Endothelial cell of umbilical vein (primary cell): ENCODE measurements around the gene ADRA2C. TPM values are rescaled to one million over a fixed set of nuclear protein-coding genes. Genes with fewer than 3 reads are reported as not detected.

Experiments
- BruUV-seq: library from RNA; stranded (reverse); fragments of 400-500 nt; replicated peaks from 2 replicates; lab custom pipeline; 2021; lab: Mats Ljungman, UMichigan
- CTCF ChIA-PET: fragments of 300-600, 350-600 bp; sonication (Branson Sonifier 250); formaldehyde crosslinking; loops from one replicate; lab custom pipeline; 2021; ENCODE audit warnings: antibody characterized with exemption, inconsistent platforms; lab: Charles Lee
- POLR2A ChIA-PET: fragments of 300-600, 350-600 bp; sonication (Branson Sonifier 250); formaldehyde crosslinking; loops from one replicate; lab custom pipeline; 2021; ENCODE audit warnings: antibody characterized with exemption, inconsistent platforms; lab: Charles Lee
- DNase-seq: peaks from one replicate; pipeline ENCODE4 v3.0.0-alpha.2; 2011; ENCODE audit warnings: low read depth, low spot score
- FAIRE-seq: peaks from 2 replicates; lab custom pipeline; 2011; peaks lifted over from hg19 to GRCh38; lab: Jason Lieb, UNC
- H2AFZ ChIP-seq: 2 replicates; pipeline ENCODE4 v1.6.0; 2012; ENCODE audit warnings: low read depth, low read length, control low read depth, inconsistent platforms
- H3K27ac ChIP-seq: 2 replicates; pipeline ENCODE4 v1.5.1; 2011; ENCODE audit warnings: low read depth, mild to moderate bottlenecking, control low read depth, low read length, moderate library complexity; ENCODE audit not compliant: insufficient read depth
- H3K27me3 ChIP-seq, 2 experiments: 2 replicates each; pipeline versions ENCODE4 v1.6.0 to v1.6.1; 2011; ENCODE audit warnings: low read length in 2 of 2, mixed read lengths in 1 of 2; ENCODE audit not compliant: control insufficient read depth in 2 of 2, insufficient read depth in 2 of 2
- H3K36me3 ChIP-seq, 2 experiments: 2 replicates in 1 of 2; 3 replicates in 1 of 2; pipeline ENCODE4 v1.5.1; 2011; ENCODE audit warnings: low read length in 2 of 2, mild to moderate bottlenecking in 1 of 2, moderate library complexity in 1 of 2; ENCODE audit not compliant: control insufficient read depth in 2 of 2, insufficient read depth in 2 of 2; ENCODE audit errors: extremely low read depth in 1 of 2
- H3K4me1 ChIP-seq: 3 replicates; pipeline ENCODE4 v1.5.1; 2011; ENCODE audit warnings: mild to moderate bottlenecking, low read length; ENCODE audit not compliant: control insufficient read depth, insufficient read depth; ENCODE audit errors: extremely low read depth
- H3K4me2 ChIP-seq: 2 replicates; pipeline ENCODE4 v1.6.1; 2011; ENCODE audit warnings: low read length, control low read depth, mixed read lengths; ENCODE audit not compliant: insufficient read depth
- H3K4me3 ChIP-seq, 3 experiments: fragments of 200-600 bp in 1 of 3; sonication (generic), shearing (Covaris generic) in 1 of 3; replicated peaks in 1 of 3; 2 replicates each; pipeline ENCODE4 v1.5.1; 2011 to 2016; ENCODE audit warnings: control low read depth in 3 of 3, low read length in 3 of 3, mild to moderate bottlenecking in 2 of 3, inconsistent platforms in 1 of 3, low read depth in 1 of 3, moderate library complexity in 1 of 3; ENCODE audit not compliant: insufficient read depth in 1 of 3
- H3K79me2 ChIP-seq: 2 replicates; pipeline ENCODE4 v1.6.0; 2012; ENCODE audit warnings: low read length, inconsistent platforms; ENCODE audit not compliant: control insufficient read depth, insufficient read depth
- H3K9ac ChIP-seq: replicated peaks from 2 replicates; pipeline ENCODE3; 2011; ENCODE audit warnings: low read length, control low read depth; ENCODE audit not compliant: insufficient read depth; ENCODE audit errors: extremely low read depth
- H3K9me1 ChIP-seq: replicated peaks from 3 replicates; pipeline ENCODE4 v1.6.0; 2011; ENCODE audit warnings: mild to moderate bottlenecking, low read length; ENCODE audit not compliant: control insufficient read depth, insufficient read depth; ENCODE audit errors: extremely low read depth
- H3K9me3 ChIP-seq: replicated peaks from 2 replicates; pipeline ENCODE4 v1.5.1; 2012; ENCODE audit warnings: low read length, inconsistent platforms; ENCODE audit not compliant: control insufficient read depth, insufficient read depth
- H4K20me1 ChIP-seq: replicated peaks from 2 replicates; pipeline ENCODE3; 2011; ENCODE audit warnings: mild to moderate bottlenecking, low read length; ENCODE audit not compliant: control insufficient read depth, insufficient read depth; ENCODE audit errors: extremely low read depth
- CTCF ChIP-seq, 2 donors: IDR thresholded peaks; 1 replicate in 1 of 2; 2 replicates in 1 of 2; pipeline ENCODE4 v1.5.1; 2011; ENCODE audit warnings: low read length in 2 of 2, mild to moderate bottlenecking in 2 of 2, moderate library complexity in 2 of 2, control low read depth in 1 of 2, inconsistent platforms in 1 of 2, low read depth in 1 of 2; ENCODE audit not compliant: insufficient read depth in 1 of 2; ENCODE audit errors: extremely low read depth in 1 of 2
- EZH2 ChIP-seq: IDR thresholded peaks from 2 replicates; pipeline ENCODE4 v1.6.1; 2012; ENCODE audit warnings: borderline replicate concordance, low read depth, mild to moderate bottlenecking, moderate library complexity, low read length, inconsistent platforms; ENCODE audit not compliant: severe bottlenecking
- FOS ChIP-seq: IDR thresholded peaks from 2 replicates; pipeline ENCODE4 v1.6.1; 2011; ENCODE audit warnings: mild to moderate bottlenecking, low read length, moderate library complexity, borderline replicate concordance; ENCODE audit not compliant: insufficient read depth
- GATA2 ChIP-seq: IDR thresholded peaks from 2 replicates; pipeline ENCODE4 v1.7.0; 2011; ENCODE audit warnings: low read depth, mild to moderate bottlenecking, moderate library complexity, mixed read lengths, low read length; ENCODE audit not compliant: insufficient read length, insufficient read depth
- JUN ChIP-seq: IDR thresholded peaks from 2 replicates; pipeline ENCODE4 v1.6.1; 2011; ENCODE audit warnings: borderline replicate concordance, low read depth; ENCODE audit not compliant: insufficient read length, insufficient read depth
- MAX ChIP-seq: IDR thresholded peaks from 2 replicates; pipeline ENCODE4 v1.6.1; 2011; ENCODE audit not compliant: insufficient read depth, insufficient read length
- MYC ChIP-seq: IDR thresholded peaks from one replicate; pipeline ENCODE4 v1.6.1; 2011; ENCODE audit warnings: mild to moderate bottlenecking, low read depth, low read length
- POLR2A ChIP-seq: IDR thresholded peaks from 2 replicates; pipeline ENCODE4 v1.6.1; 2012; ENCODE audit warnings: low read depth, mild to moderate bottlenecking, control low read depth, low read length
- POLR2AphosphoS5 ChIP-seq: IDR thresholded peaks from 2 replicates; pipeline ENCODE4 v1.6.1; 2012; ENCODE audit warnings: low read depth, mild to moderate bottlenecking, control low read depth, low read length, moderate library complexity; ENCODE audit not compliant: insufficient read depth
- dilution Hi-C: fragments of 300-500 bp; cut with MboI; formaldehyde crosslinking; loops from one replicate; pipeline ENCODE4 v1.15.0; 2019; ENCODE audit warnings: low sequenced_read_pairs; ENCODE audit not compliant: extremely low pct_ligation_motif_present
- intact Hi-C: fragments of 100-400 bp; cut with micrococcal nuclease; formaldehyde crosslinking; loops from one replicate; pipeline ENCODE4 v1.10.0; 2022
- polyA plus RNA-seq, 4 experiments: library from polyadenylated mRNA; depleted of rRNA in 3 of 4; stranded (reverse) in 3 of 4; unstranded in 1 of 4; fragments of >200 nt; gene quantifications; 2 replicates each; pipeline versions ENCODE4 v1.2.1 to v1.2.3, GENCODE V29; 2011 to 2012; ENCODE audit warnings: missing spikeins in 1 of 4
- total RNA-seq: library from RNA; stranded (reverse); gene quantifications from 2 replicates; pipeline ENCODE4 v1.2.3, GENCODE V29; 2021

ADRA2C gene
- total and polyA plus RNA-seq, 2 donors (not counting 3 experiments of a cell fraction or from before 2014, with no cell fraction given): 0.03 to 0.40 TPM

- dilution Hi-C loops: no loop called here
- H3K4me2 ChIP-seq: no peak overlapping the region
These were observed 38.8 kb downstream of the ADRA2C start for GRCh38 chr4:3805026-3805425.

More at GRCh38 chr4:3805026-3805425, 38.8 kb downstream of the ADRA2C start:
- no peak overlapping the region for H2AFZ ChIP-seq
- H3K4me3 ChIP-seq: no peak overlapping the region
- FAIRE-seq (no peak), DNase-seq (no peak)
- TF ChIP-seq EZH2 (no peak), MAX (no peak), CTCF (IDR thresholded peaks at IDR 0.05; ENCODE audit: extremely low read depth in 1 of 2, insufficient read depth in 1 of 2, low read depth in 1 of 2, low read length in 2 of 2) (no peak), FOS (no peak), POLR2A (no peak), POLR2AphosphoS5 (no peak), JUN (no peak), MYC (no peak), GATA2 (no peak)
- no peak overlapping the region for H3K27ac ChIP-seq
- H3K9ac ChIP-seq: no peak overlapping the region
- POLR2A ChIA-PET: no interaction called here
- no peaks in the 10 kb centered on the region for H3K9me1 ChIP-seq
- CTCF ChIA-PET: no interaction called here
- intact Hi-C loops: no loop called here
- no peaks in the 10 kb centered on the region for H4K20me1 ChIP-seq
- no peaks in the 10 kb centered on the region for H3K4me1 ChIP-seq
- no peaks in the 10 kb centered on the region for H3K36me3 ChIP-seq
- BruUV-seq: no TSS peak
- H3K27me3 ChIP-seq: no peaks in the 10 kb centered on the region
- H3K9me3 ChIP-seq: no peaks in the 10 kb centered on the region
- H3K79me2 ChIP-seq: no peaks in the 10 kb centered on the region
